ENCODE data around the gene EIF4B. TPM values are rescaled to one million over a fixed set of nuclear protein-coding genes. Genes with fewer than 3 reads are reported as not detected.

Gene EIF4B
- total RNA-seq, 1 experiment from 2014 or later = 809 TPM

GRCh38 chr12:52980096-52980649 is 26.1 kb upstream of the EIF4B start:
- ChIA-PET CTCF (interaction anchor here (0.7 to 5.6 kb wide), 39 partner anchors 8 to 842 kb away, joined by 3 to 370 read pairs (median 8); partner anchors contain the start of genes EIF4B, KRT18 and KRT8), POLR2A (interaction anchor here (0.8 to 5.8 kb wide), 16 partner anchors 8 to 833 kb away, joined by 3 to 50 read pairs (median 5); partner anchors contain the start of genes EIF4B, KRT18 and KRT8), RAD21 (ENCODE audit: low non-redundant PET in 1 of 2, low total read pairs in 2 of 2, uncharacterized antibody in 2 of 2, unreplicated experiment in 2 of 2) (interaction anchor here (0.7 to 5.7 kb wide), 19 partner anchors 34 to 837 kb away, joined by 3 to 90 read pairs (median 3); partner anchors contain the start of gene KRT8 (in 2 of the 2))
- TF ChIP-seq ZFX (IDR thresholded peaks at IDR 0.05) (no peak), YY1 (IDR thresholded peaks at IDR 0.05; ENCODE audit: extremely low read depth, insufficient replicate concordance, low read depth, low read length) (no peak), CEBPB (IDR thresholded peaks at IDR 0.05; ENCODE audit: low read depth) (no peak), ZNF274 (IDR thresholded peaks at IDR 0.05; ENCODE audit: low read depth, low read length) (no peak), CBX3 (IDR thresholded peaks at IDR 0.05; ENCODE audit: low read depth) (no peak), EZH2phosphoT487 (IDR thresholded peaks at IDR 0.05; ENCODE audit: borderline replicate concordance) (no peak), SRF (IDR thresholded peaks at IDR 0.05; ENCODE audit: low read depth) (no peak), MAX (IDR thresholded peaks at IDR 0.05) (no peak), ZBTB33 (IDR thresholded peaks at IDR 0.05; ENCODE audit: extremely low read depth, insufficient replicate concordance, low read length) (no peak), SIN3A (IDR thresholded peaks at IDR 0.05; ENCODE audit: low read depth) (no peak)
- TF ChIP-seq, protein P1, sequence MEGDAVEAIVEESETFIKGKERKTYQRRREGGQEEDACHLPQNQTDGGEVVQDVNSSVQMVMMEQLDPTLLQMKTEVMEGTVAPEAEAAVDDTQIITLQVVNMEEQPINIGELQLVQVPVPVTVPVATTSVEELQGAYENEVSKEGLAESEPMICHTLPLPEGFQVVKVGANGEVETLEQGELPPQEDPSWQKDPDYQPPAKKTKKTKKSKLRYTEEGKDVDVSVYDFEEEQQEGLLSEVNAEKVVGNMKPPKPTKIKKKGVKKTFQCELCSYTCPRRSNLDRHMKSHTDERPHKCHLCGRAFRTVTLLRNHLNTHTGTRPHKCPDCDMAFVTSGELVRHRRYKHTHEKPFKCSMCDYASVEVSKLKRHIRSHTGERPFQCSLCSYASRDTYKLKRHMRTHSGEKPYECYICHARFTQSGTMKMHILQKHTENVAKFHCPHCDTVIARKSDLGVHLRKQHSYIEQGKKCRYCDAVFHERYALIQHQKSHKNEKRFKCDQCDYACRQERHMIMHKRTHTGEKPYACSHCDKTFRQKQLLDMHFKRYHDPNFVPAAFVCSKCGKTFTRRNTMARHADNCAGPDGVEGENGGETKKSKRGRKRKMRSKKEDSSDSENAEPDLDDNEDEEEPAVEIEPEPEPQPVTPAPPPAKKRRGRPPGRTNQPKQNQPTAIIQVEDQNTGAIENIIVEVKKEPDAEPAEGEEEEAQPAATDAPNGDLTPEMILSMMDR (IDR thresholded peaks at IDR 0.05 in 2 of 3, conservative IDR thresholded peaks at IDR 0.05 in 1 of 3; ENCODE audit: borderline replicate concordance in 1 of 3, insufficient read depth in 1 of 3, low read depth in 2 of 3, low read length in 2 of 3) = no peak
- Histone ChIP-seq H3K27me3 (ENCODE audit: insufficient read depth, low read length) (no peaks in the 10 kb centered on the region), H3K9me2 (ENCODE audit: insufficient read depth) (no peaks in the 10 kb centered on the region), H3K4me1 (ENCODE audit: control insufficient read depth in 1 of 2, insufficient read depth in 2 of 2, low read length in 2 of 2) (peaks cover 21 to 32% of the 10 kb centered on the region in 2 experiments), H4K20me1 (ENCODE audit: insufficient read depth) (no peaks in the 10 kb centered on the region), H3K9me3 (ENCODE audit: control insufficient read depth in 1 of 2, insufficient read depth in 1 of 2, low read depth in 1 of 2, low read length in 2 of 2) (no peaks in the 10 kb centered on the region), H3K4me3 (replicated peaks in 1 of 2; ENCODE audit: low read depth in 1 of 2, low read length in 2 of 2) (no peak overlapping the region), H3K4me2 (ENCODE audit: low read length) (peak overlapping the region; percentile 45; the same call in 1 of the 2 replicates), H3K9ac (ENCODE audit: low read length) (no peak overlapping the region), H3K36me3 (ENCODE audit: control insufficient read depth in 1 of 2, insufficient read depth in 2 of 2, low read length in 2 of 2) (no peaks in the 10 kb centered on the region), H2AFZ (ENCODE audit: low read depth, low read length, poor library complexity, severe bottlenecking) (no peak overlapping the region), H3K79me2 (ENCODE audit: insufficient read depth, low read length) (no peaks in the 10 kb centered on the region), H3K27ac (ENCODE audit: low read depth, low read length) (no peak overlapping the region)
- ATAC-seq (no peak), DNase-seq (ENCODE audit: low read depth, low spot score) (no peak)
- intact Hi-C loops (cut with micrococcal nuclease) = loop anchor here (2.0 kb wide), 3 partner anchors 397 to 837 kb away; no protein-coding TSS in a partner anchor
- BruUV-seq (replicated peaks) = no TSS peak

Measured in HCT116 (cell line).